Neural progenitor cell (in vitro differentiated cells): ENCODE data around the gene POP4. TPM values are rescaled to one million over a fixed set of nuclear protein-coding genes. Genes with fewer than 3 reads are reported as not detected.

Source experiments
- DNase-seq: peaks from one replicate; pipeline ENCODE4 v3.0.0-alpha.2; 2016; ENCODE audit warnings: low spot score
- H2AFZ ChIP-seq: fragments of 200-600 bp; sonication (generic); replicated peaks from 2 replicates; pipeline ENCODE4 v1.6.1; 2016; ENCODE audit warnings: antibody characterized with exemption
- H3F3A ChIP-seq: fragments of 200-600 bp; sonication (generic); 2 replicates; pipeline ENCODE4 v1.6.1; 2016; ENCODE audit warnings: antibody characterized with exemption, low read depth
- H3K27ac ChIP-seq: fragments of 200-600 bp; sonication (generic); 2 replicates; pipeline ENCODE4 v1.5.1; 2016; ENCODE audit warnings: mild to moderate bottlenecking
- H3K27me3 ChIP-seq: fragments of 200-600 bp; sonication (generic); 2 replicates; pipeline ENCODE4 v1.6.1; 2016; ENCODE audit warnings: mild to moderate bottlenecking, moderate library complexity
- H3K36me3 ChIP-seq: fragments of 200-600 bp; sonication (generic); 2 replicates; pipeline ENCODE4 v1.5.1; 2016
- H3K4me1 ChIP-seq: fragments of 200-600 bp; sonication (generic); 2 replicates; pipeline ENCODE4 v1.6.1; 2016; ENCODE audit warnings: mixed run types
- H3K4me2 ChIP-seq: fragments of 200-600 bp; sonication (generic); 2 replicates; pipeline ENCODE4 v1.6.1; 2016
- H3K4me3 ChIP-seq: fragments of 200-600 bp; sonication (generic); 2 replicates; pipeline ENCODE4 v1.5.1; 2016
- H3K79me2 ChIP-seq: fragments of 200-600 bp; sonication (generic); 2 replicates; pipeline ENCODE4 v1.6.1; 2016; ENCODE audit warnings: low read depth
- H3K9ac ChIP-seq: fragments of 200-600 bp; sonication (generic); 2 replicates; pipeline ENCODE4 v1.6.1; 2016
- H3K9me3 ChIP-seq: fragments of 200-600 bp; sonication (generic); 2 replicates; pipeline ENCODE4 v1.5.1; 2016; ENCODE audit warnings: low read depth
- H4K20me1 ChIP-seq: fragments of 200-600 bp; sonication (generic); 2 replicates; pipeline ENCODE4 v1.6.1; 2016; ENCODE audit warnings: low read depth
- H3K27ac Mint-ChIP-seq: 3 replicates; pipeline ENCODE4 v1.8.0; 2021; ENCODE audit warnings: mixed read lengths
- H3K27me3 Mint-ChIP-seq: 2 replicates; pipeline ENCODE4 v1.8.0; 2022; ENCODE audit warnings: low read depth, mild to moderate bottlenecking, inconsistent platforms, moderate library complexity, mixed read lengths; ENCODE audit not compliant: insufficient read depth
- H3K36me3 Mint-ChIP-seq: 3 replicates; pipeline ENCODE4 v1.8.0; 2021; ENCODE audit warnings: mixed read lengths
- H3K4me1 Mint-ChIP-seq: 3 replicates; pipeline ENCODE4 v1.8.0; 2021; ENCODE audit warnings: mixed read lengths
- H3K4me3 Mint-ChIP-seq: 3 replicates; pipeline ENCODE4 v1.8.0; 2021; ENCODE audit warnings: mild to moderate bottlenecking, moderate library complexity, mixed read lengths
- H3K9me3 Mint-ChIP-seq: 3 replicates; pipeline ENCODE4 v1.8.0; 2020; ENCODE audit warnings: mixed read lengths
- EZH2 ChIP-seq: fragments of 200-600 bp; sonication (generic); IDR thresholded peaks from 2 replicates; pipeline ENCODE4 v1.6.1; 2017; ENCODE audit warnings: antibody characterized with exemption, mild to moderate bottlenecking, moderate library complexity
- EZH2phosphoT487 ChIP-seq: fragments of 200-600 bp; sonication (generic); IDR thresholded peaks from 2 replicates; pipeline ENCODE4 v1.6.1; 2017; ENCODE audit warnings: antibody characterized with exemption
- total RNA-seq: library from RNA; depleted of rRNA; stranded (reverse); fragments of >200 nt; gene quantifications from 2 replicates; pipeline ENCODE4 v1.2.3, GENCODE V29; 2015; ENCODE audit warnings: low replicate concordance
- TF ChIP-seq, protein P1 (sequence below): fragments of 200-600 bp; sonication (generic); IDR thresholded peaks from 2 replicates; pipeline ENCODE4 v1.5.1; 2017; ENCODE audit warnings: antibody characterized with exemption, mild to moderate bottlenecking

Gene POP4
- total RNA-seq, 1 donor from 2014 or later = 77.8 TPM

DNA sequence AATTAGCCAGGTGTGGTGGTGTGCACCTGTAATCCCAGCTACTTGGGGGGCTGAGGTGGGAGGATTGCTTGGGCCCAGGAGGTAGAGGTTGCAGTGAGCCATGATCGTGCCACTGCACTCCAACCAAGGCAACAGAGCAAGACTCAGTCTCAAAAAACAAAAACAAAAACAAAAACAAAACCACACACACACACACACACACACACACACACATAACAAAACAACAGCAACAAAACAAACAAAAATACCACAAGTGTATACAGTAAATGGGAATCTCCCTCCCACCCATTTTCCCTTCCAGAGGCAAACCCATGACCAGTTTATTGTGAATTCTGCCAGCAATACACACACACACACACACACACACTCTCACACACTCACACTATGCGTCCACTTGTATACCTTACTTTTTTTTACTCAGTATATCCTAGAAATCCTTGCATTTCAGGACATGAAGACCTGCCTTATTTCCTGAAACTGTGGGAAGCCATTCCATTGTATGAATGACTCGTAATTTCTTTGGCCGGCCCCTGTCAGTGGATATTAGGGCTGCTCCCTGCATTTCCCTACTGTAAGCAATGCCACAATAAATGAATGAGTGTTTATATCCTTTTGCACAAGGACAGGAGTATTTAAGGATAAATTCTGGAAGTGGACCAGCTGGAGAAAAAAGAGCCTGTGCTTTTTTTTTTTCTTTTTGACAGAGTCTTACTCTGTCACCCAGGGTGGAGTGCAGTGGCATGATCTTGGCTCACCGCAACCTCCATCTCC lies 52.3 kb downstream of the POP4 start:
- Mint-ChIP-seq H3K27me3 (peaks cover 7% of the 10 kb centered on the region), H3K36me3 (no peaks in the 10 kb centered on the region), H3K4me3 (no peak overlapping the region), H3K9me3 (peaks cover 3% of the 10 kb centered on the region), H3K27ac (no peak overlapping the region), H3K4me1 (peaks cover 17% of the 10 kb centered on the region)
- H2AFZ ChIP-seq = no peak overlapping the region
- peaks cover 14% of the 10 kb centered on the region for H3K27me3 ChIP-seq
- H4K20me1 ChIP-seq = no peaks in the 10 kb centered on the region
- H3K36me3 ChIP-seq = no peaks in the 10 kb centered on the region
- no peak for DNase-seq
- H3K9me3 ChIP-seq = no peaks in the 10 kb centered on the region
- no peaks in the 10 kb centered on the region for H3K79me2 ChIP-seq
- H3K4me3 ChIP-seq = no peak overlapping the region
- no peaks in the 10 kb centered on the region for H3F3A ChIP-seq
- H3K4me2 ChIP-seq = no peak overlapping the region
- H3K9ac ChIP-seq = no peak overlapping the region
- no peaks in the 10 kb centered on the region for H3K4me1 ChIP-seq
- TF ChIP-seq EZH2 (no peak), EZH2phosphoT487 (no peak)
- TF ChIP-seq, protein P1, sequence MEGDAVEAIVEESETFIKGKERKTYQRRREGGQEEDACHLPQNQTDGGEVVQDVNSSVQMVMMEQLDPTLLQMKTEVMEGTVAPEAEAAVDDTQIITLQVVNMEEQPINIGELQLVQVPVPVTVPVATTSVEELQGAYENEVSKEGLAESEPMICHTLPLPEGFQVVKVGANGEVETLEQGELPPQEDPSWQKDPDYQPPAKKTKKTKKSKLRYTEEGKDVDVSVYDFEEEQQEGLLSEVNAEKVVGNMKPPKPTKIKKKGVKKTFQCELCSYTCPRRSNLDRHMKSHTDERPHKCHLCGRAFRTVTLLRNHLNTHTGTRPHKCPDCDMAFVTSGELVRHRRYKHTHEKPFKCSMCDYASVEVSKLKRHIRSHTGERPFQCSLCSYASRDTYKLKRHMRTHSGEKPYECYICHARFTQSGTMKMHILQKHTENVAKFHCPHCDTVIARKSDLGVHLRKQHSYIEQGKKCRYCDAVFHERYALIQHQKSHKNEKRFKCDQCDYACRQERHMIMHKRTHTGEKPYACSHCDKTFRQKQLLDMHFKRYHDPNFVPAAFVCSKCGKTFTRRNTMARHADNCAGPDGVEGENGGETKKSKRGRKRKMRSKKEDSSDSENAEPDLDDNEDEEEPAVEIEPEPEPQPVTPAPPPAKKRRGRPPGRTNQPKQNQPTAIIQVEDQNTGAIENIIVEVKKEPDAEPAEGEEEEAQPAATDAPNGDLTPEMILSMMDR = no peak
- no peak overlapping the region for H3K27ac ChIP-seq

DNA sequence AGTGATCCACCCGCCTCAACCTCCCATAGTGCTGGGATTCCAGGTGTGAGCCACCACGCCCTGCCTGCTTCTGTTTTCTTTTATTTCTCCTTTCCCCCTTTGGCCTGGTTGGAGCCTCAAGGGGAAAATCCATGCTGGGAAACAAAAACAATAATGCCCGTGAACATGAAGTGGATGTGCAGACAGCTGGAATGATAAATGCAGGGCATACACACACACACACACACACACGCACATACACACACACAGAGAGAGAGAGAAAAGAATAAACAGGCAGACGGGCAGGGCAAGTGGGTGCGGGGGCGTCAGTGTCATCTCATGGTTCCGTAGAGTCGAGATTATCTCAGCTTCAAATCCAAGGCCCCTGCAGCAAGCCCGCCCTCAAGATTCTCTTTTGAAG lies 54.8 kb downstream of the POP4 start:
- Mint-ChIP-seq H3K4me1 (peaks cover 27% of the 10 kb centered on the region), H3K27me3 (peaks cover 21% of the 10 kb centered on the region), H3K9me3 (no peaks in the 10 kb centered on the region), H3K4me3 (no peak overlapping the region), H3K36me3 (no peaks in the 10 kb centered on the region), H3K27ac (no peak overlapping the region)
- Histone ChIP-seq H3K27ac (no peak overlapping the region), H3K4me2 (no peak overlapping the region), H2AFZ (no peak overlapping the region), H4K20me1 (no peaks in the 10 kb centered on the region), H3K79me2 (no peaks in the 10 kb centered on the region), H3F3A (peaks cover 1% of the 10 kb centered on the region), H3K4me3 (no peak overlapping the region), H3K36me3 (no peaks in the 10 kb centered on the region), H3K4me1 (peaks cover 1% of the 10 kb centered on the region), H3K9ac (no peak overlapping the region), H3K9me3 (no peaks in the 10 kb centered on the region), H3K27me3 (peaks cover 38% of the 10 kb centered on the region)
- no peak for DNase-seq
- no peak for TF ChIP-seq EZH2
- TF ChIP-seq, protein P1 = no peak
- no peak for TF ChIP-seq EZH2phosphoT487

DNA sequence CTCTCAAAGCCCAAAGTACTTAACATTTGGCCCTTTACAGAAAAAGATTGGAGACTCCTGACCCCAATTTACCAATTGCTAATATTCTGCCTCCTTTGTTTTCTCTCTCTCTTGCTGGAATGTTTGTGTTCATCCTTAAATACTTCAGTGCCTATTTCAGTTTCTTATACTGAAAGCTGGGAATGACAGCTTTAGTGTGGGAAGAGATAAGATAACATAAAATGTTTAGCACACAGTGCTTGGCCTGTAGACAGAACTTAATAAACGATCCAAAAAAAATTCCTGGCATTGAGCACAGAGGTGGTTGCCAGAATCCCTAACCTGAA lies 56.2 kb downstream of the POP4 start:
- Histone ChIP-seq H3K27ac (no peak overlapping the region), H2AFZ (no peak overlapping the region), H4K20me1 (peaks cover 8% of the 10 kb centered on the region), H3K27me3 (peaks cover 52% of the 10 kb centered on the region), H3K79me2 (no peaks in the 10 kb centered on the region), H3K4me1 (peaks cover 8% of the 10 kb centered on the region), H3K4me3 (no peak overlapping the region), H3K9ac (no peak overlapping the region), H3F3A (peaks cover 15% of the 10 kb centered on the region), H3K36me3 (no peaks in the 10 kb centered on the region), H3K9me3 (no peaks in the 10 kb centered on the region), H3K4me2 (no peak overlapping the region)
- H3K4me3 Mint-ChIP-seq = no peak overlapping the region
- H3K36me3 Mint-ChIP-seq = no peaks in the 10 kb centered on the region
- H3K4me1 Mint-ChIP-seq = peaks cover 36% of the 10 kb centered on the region
- peak overlapping the region; percentile 85 for H3K27ac Mint-ChIP-seq
- DNase-seq = no peak
- H3K27me3 Mint-ChIP-seq = peaks cover 21% of the 10 kb centered on the region
- H3K9me3 Mint-ChIP-seq = no peaks in the 10 kb centered on the region
- TF ChIP-seq EZH2phosphoT487 = no peak
- no peak for TF ChIP-seq EZH2
- TF ChIP-seq, protein P1 = no peak
